GM12891 (cell line): ENCODE results near the gene CTLA4.

ENCODE experiments used
- DNase-seq: peaks from one replicate; pipeline ENCODE4 v3.0.0; 2011; ENCODE audit warnings: low spot score; ENCODE audit not compliant: insufficient read length
- FAIRE-seq: peaks from 2 replicates; lab custom pipeline; 2011; peaks lifted over from hg19 to GRCh38; lab: Jason Lieb, UNC
- PAX5 ChIP-seq: IDR thresholded peaks from 2 replicates; pipeline ENCODE4 v1.6.1; 2011; ENCODE audit warnings: low read length, moderate library complexity, mild to moderate bottlenecking; ENCODE audit not compliant: insufficient read depth, severe bottlenecking
- POLR2A ChIP-seq: IDR thresholded peaks from 2 replicates; pipeline ENCODE4 v1.6.1; 2011; ENCODE audit warnings: low read depth, low read length, control low read depth
- POLR2AphosphoS5 ChIP-seq: IDR thresholded peaks from 2 replicates; pipeline ENCODE4 v1.6.1; 2011; ENCODE audit warnings: low read depth, low read length, control low read depth
- POU2F2 ChIP-seq: IDR thresholded peaks from 2 replicates; pipeline ENCODE4 v1.6.1; 2011; ENCODE audit warnings: low read depth, mild to moderate bottlenecking, control low read depth, low read length, moderate library complexity
- SPI1 ChIP-seq: IDR thresholded peaks from 2 replicates; pipeline ENCODE4 v1.6.1; 2011; ENCODE audit warnings: low read depth, low read length, control low read depth
- TAF1 ChIP-seq: IDR thresholded peaks from 2 replicates; pipeline ENCODE4 v1.6.1; 2011; ENCODE audit warnings: low read depth, low read length, control low read depth

The CTLA4 gene

DNA sequence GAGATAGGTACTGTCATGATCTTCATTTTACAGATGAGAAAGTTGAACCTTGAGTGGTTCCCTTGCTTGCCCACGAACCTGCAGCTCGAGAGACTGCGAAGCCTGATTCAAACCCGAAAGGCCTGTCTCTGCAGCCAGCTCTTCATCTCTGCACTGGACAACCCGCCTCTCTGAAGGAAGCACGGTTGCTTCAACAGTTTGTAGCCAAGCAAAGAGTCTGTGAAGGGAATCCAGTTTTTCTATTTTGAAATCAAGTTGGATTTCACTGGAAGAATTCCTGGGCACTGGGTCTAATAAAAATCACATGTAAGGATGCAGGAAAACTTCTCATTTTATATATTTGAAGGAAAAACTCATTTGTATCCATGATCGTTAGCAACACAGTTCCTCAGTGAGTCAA, 47.7 kb downstream of the CTLA4 start:
- DNase-seq (no peak), FAIRE-seq (no peak)
- no peak for TF ChIP-seq POLR2A

DNA sequence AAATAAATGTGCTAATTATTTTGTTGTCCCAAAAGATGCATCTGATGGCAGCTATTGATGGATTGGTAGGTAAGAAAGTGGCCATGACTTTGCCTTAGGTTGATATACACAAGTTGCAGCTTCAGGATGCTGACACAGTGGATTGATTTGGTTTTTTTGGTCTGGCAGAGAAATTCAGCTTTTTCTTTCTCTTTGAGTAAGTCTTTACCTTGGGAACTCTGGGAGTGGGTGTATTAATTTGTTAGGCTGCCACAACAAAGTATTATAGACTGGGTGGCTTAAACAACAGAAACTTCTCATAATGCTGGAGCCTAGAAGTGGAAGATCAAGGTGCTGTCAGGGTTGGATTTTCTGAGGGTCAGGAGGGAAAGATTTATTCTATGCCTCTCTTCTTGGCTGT, 49.2 kb downstream of the CTLA4 start:
- TF ChIP-seq POLR2A = no peak
- TF ChIP-seq PAX5 = no peak
- no peak for TF ChIP-seq POLR2AphosphoS5
- TF ChIP-seq POU2F2 = no peak
- no peak for TF ChIP-seq TAF1
- TF ChIP-seq SPI1 = no peak
- FAIRE-seq (no peak), DNase-seq (no peak)

DNA sequence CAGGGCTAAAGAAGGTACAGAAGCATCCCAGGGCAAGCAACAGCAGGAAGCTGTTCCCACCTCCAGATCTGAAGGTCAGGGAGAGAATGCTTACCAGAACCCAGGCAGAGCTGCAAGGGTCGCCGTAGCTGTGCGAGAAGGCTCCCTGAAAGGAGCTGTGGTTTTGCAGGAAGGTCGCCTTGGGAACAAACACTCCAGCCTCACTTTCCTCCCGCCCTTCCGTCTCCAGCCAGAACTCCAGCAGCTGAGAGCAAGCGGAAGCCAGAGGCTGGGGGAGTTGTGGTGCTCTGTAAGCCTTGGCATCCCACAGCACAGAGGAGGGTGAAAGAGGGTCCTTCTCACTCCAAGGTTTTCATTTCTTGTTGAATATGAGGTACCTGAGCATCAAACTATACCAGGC, 50.7 kb downstream of the CTLA4 start:
- DNase-seq (no peak), FAIRE-seq (no peak)
- TF ChIP-seq SPI1 (no peak), POLR2AphosphoS5 (no peak), POLR2A (no peak)

- DNase-seq (no peak), FAIRE-seq (no peak)
- no peak for TF ChIP-seq TAF1
- no peak for TF ChIP-seq POLR2A
- no peak for TF ChIP-seq SPI1
- TF ChIP-seq PAX5 = no peak
- no peak for TF ChIP-seq POU2F2
- no peak for TF ChIP-seq POLR2AphosphoS5
These were observed 51.3 kb downstream of the CTLA4 start for GRCh38 chr2:203918839-203919238.
